Activated T-helper 1 cell treated with anti-CD3 and anti-CD28 coated beads, Interleukin-12 subunit alpha, Interleukin-12 subunit beta, Interleukin-2, Interleukin-4 antibody, amounts not matched to agents 30 ng/mL and 10 ng/mL and 1 ng/mL, durations not matched to agents 14 hours and 24 hours and 36 hours (primary cell): ENCODE data around the gene TRIM74. TPM values are rescaled to one million over a fixed set of nuclear protein-coding genes. Genes with fewer than 3 reads are reported as not detected.
"Not testable (repeated sequence)": the region's sequence is repeated elsewhere in the genome, so short reads cannot be mapped to it uniquely, and the experiment has no call there.

Source experiments
- DNase-seq: peaks from one replicate; pipeline ENCODE4 v3.0.0; 2021; ENCODE audit warnings: low spot score
- H3K27ac Mint-ChIP-seq: one replicate; pipeline ENCODE4 v1.8.0; 2021; ENCODE audit warnings: mild to moderate bottlenecking, mixed read lengths
- H3K27me3 Mint-ChIP-seq: one replicate; pipeline ENCODE4 v1.8.0; 2022; ENCODE audit warnings: mild to moderate bottlenecking, moderate library complexity, mixed read lengths; ENCODE audit not compliant: insufficient read depth
- H3K36me3 Mint-ChIP-seq: one replicate; pipeline ENCODE4 v1.8.0; 2021; ENCODE audit warnings: low read depth, mixed read lengths
- H3K4me1 Mint-ChIP-seq: one replicate; pipeline ENCODE4 v1.8.0; 2021; ENCODE audit warnings: low read depth, mixed read lengths
- H3K4me3 Mint-ChIP-seq: one replicate; pipeline ENCODE4 v1.8.0; 2021; ENCODE audit warnings: mild to moderate bottlenecking, moderate library complexity, mixed read lengths
- H3K9me3 Mint-ChIP-seq: one replicate; pipeline ENCODE4 v1.8.0; 2021; ENCODE audit warnings: mixed read lengths
- intact Hi-C: fragments of 100-400 bp; cut with micrococcal nuclease; formaldehyde crosslinking; loops from one replicate; pipeline ENCODE4 v1.15.1; 2024
- total RNA-seq: library from RNA; stranded (reverse); gene quantifications from 2 replicates; pipeline ENCODE4 v1.2.3, GENCODE V29; 2022

The TRIM74 gene
- 0.44 and 0.57 TPM in 2 replicates for total RNA-seq

DNA sequence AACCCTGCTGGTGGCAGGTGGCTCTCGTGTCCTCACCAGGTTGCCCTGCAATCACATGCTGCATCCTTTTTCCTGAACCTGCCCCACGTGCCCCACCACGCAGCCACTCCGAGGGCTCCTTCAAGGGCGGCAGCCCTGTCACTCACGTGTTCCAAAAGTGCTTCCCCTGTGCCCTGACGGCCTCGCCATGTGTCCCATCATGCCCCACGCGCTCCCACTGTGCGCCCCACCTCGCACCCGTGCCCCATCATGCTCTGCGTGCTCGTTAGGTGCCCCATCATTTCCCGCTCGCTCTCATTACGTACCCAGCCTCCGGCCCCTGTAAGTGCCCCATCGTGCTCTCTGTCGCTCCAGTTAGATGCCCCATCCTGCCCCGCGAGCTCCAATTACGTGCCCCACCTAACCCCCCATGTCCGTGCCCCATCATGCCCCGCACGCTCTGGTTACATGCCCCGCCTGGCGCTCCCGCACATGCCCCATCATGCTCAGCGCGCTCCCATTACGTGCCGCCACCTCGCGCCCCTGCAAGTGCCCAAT, at the start of gene TRIM74:
Gene TRIM74 (minus strand): TSS at position 487 of the 537 bp plus-strand sequence. CDS start 3,309 bp downstream, outside the sequence.
- H3K4me1 Mint-ChIP-seq, DNase-seq, H3K36me3 Mint-ChIP-seq, intact Hi-C loops, H3K27ac Mint-ChIP-seq, H3K4me3 Mint-ChIP-seq, H3K9me3 Mint-ChIP-seq, H3K27me3 Mint-ChIP-seq: not testable (repeated sequence)

DNA sequence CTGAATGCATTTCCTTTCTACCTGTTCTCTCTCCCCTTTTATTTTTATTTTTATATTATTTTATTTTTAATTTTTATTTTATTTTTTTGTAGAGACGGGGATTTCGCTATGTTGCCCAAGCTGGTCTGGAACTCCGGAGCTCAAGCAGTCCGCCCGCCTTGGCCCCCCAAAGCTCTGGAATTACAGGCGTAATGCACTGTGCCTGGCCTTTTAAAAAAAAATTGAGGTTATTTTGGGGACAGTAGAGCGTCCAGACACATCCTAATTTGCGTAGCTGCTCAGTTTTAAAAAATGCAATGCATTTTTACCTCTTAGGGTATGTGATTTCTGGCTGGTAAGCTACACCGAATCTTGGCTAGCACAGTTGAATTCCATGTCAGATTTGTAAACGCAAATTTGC, 37.2 kb upstream of the TRIM74 start:
- H3K4me1 Mint-ChIP-seq, DNase-seq, H3K36me3 Mint-ChIP-seq, H3K27me3 Mint-ChIP-seq, intact Hi-C loops, H3K27ac Mint-ChIP-seq, H3K9me3 Mint-ChIP-seq: not testable (repeated sequence)
- H3K4me3 Mint-ChIP-seq = peak overlapping the region; percentile 26

DNA sequence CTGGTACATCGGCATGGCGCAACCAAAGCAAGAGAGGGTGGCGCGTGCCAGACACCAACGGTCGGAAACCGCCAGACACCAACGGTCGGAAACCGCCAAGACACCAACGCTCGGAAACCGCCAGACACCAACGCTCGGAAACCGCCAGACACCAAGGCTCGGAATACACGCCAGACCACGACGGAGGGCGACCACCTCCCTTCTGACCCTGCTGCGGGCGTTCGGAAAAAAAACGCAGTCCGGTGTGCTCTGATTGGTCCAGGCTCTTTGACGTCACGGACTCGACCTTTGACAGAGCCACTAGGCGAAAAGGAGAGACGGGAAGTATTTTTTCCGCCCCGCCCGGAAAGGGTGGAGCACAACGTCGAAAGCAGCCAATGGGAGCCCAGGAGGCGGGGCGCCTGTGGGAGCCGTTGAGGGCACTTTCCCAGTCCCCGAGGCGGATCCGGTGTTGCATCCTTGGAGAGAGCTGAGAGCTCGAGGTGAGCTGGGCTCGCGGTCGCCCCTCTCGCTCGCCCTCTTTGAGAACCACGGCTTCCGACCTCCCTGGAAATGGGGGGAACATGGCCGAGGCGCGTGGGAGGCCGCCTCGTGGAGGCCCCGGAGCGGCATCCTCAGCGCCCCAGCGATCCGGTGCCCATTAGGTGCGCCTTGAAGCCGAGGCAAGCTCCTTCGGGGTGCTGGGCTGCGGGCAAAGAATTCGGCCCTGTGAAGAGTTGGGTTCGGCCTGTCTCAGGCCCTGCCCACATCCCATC, 36.6 kb upstream of the TRIM74 start:
- intact Hi-C loops, H3K9me3 Mint-ChIP-seq, H3K27me3 Mint-ChIP-seq, H3K4me1 Mint-ChIP-seq, H3K36me3 Mint-ChIP-seq: not testable (repeated sequence)
- H3K27ac Mint-ChIP-seq = peak overlapping the region; percentile 100
- peak; percentile 87 for DNase-seq
- H3K4me3 Mint-ChIP-seq = peak overlapping the region; percentile 96

DNA sequence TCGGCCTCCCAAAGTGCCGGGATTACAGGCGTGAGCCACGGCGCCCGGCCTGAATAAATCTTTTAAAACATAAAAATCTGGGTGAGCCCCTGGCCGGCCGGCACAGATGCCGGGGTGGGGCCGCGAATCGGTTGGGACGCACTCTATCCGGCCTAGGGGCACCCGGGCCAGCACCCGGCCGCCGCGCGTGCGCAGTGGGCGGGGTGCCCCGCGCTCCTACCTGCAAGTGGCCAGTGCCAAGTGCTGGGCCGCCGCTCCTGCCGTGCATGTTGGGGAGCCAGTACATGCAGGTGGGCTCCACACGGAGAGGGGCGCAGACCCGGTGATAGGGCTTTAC, 36.1 kb upstream of the TRIM74 start:
- H3K36me3 Mint-ChIP-seq, H3K9me3 Mint-ChIP-seq, H3K4me1 Mint-ChIP-seq, H3K27me3 Mint-ChIP-seq, intact Hi-C loops: not testable (repeated sequence)
- H3K4me3 Mint-ChIP-seq = peak overlapping the region; percentile 96
- H3K27ac Mint-ChIP-seq = peak overlapping the region; percentile 100
- DNase-seq = peak; percentile 70

DNA sequence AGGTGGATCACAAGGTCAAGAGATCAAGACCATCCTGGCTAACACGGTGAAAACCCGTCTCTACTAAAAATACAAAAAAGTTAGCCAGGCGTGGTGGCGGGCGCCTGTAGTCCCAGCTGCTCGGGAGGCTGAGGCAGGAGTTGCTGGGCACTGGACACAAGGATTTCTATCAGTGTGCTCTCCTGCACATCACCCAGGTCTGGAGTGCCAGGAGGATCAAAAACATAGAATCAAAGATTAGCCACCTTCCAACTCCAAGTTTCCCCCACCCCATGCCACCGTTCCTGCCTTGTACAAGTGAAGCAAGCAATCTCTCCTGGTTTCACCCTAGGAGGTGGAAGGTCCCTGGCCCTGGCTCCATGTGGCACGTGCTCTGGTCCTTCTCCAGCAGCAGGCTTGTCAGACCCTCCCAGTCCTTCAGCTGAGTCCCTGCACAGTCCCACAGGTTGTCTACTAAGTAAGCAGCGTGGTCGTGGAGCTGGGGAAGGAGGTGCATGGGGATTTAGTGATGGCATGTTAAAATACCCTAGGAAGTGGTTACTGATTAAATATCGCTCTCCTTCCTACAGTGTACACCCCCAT, 28.7 kb upstream of the TRIM74 start:
- H3K4me1 Mint-ChIP-seq, H3K27ac Mint-ChIP-seq, H3K27me3 Mint-ChIP-seq, intact Hi-C loops, H3K9me3 Mint-ChIP-seq, H3K36me3 Mint-ChIP-seq, DNase-seq, H3K4me3 Mint-ChIP-seq: not testable (repeated sequence)

DNA sequence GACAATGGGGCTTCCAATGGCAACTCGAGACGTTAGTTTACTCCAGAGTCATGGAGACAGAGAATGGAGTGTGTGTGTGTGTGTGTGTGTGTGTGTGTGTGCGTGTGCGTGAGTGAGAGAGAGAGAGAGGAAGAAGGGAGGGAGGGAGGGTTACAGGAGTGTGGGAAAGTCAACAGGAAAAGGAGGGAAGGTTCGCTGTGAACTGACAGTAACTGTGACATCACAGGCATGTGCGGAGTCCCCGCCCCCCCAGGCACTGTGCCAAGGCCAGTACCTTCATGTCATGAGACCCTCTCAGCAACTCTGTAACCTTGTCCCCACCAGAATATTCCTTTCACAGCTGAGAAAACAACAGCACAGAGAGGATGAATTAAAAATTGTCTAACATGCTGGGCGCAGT, 28.2 kb upstream of the TRIM74 start:
- intact Hi-C loops, DNase-seq, H3K27me3 Mint-ChIP-seq, H3K27ac Mint-ChIP-seq, H3K9me3 Mint-ChIP-seq, H3K4me1 Mint-ChIP-seq, H3K36me3 Mint-ChIP-seq, H3K4me3 Mint-ChIP-seq: not testable (repeated sequence)

DNA sequence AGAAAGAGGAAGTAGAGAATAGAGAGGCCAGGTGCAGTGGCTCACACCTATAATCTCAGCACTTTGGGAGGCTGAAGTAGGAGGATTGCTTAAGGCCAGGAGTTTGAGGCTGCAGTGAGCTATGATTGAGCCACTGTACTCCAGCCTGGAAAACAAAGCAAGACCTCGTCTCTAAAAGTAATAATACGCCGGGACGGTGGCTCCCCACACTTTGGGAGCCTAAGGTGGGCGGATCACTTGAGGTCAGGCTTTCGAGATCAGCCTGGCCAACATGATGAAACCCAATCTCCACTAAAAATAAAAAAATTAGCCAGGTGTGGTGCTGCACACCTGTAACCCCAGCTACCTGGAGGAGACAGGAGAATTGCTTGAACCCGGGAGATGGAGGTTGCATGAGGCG, 26.2 kb upstream of the TRIM74 start:
- H3K4me3 Mint-ChIP-seq, H3K9me3 Mint-ChIP-seq, H3K4me1 Mint-ChIP-seq, H3K27me3 Mint-ChIP-seq, H3K36me3 Mint-ChIP-seq, intact Hi-C loops, H3K27ac Mint-ChIP-seq, DNase-seq: not testable (repeated sequence)

DNA sequence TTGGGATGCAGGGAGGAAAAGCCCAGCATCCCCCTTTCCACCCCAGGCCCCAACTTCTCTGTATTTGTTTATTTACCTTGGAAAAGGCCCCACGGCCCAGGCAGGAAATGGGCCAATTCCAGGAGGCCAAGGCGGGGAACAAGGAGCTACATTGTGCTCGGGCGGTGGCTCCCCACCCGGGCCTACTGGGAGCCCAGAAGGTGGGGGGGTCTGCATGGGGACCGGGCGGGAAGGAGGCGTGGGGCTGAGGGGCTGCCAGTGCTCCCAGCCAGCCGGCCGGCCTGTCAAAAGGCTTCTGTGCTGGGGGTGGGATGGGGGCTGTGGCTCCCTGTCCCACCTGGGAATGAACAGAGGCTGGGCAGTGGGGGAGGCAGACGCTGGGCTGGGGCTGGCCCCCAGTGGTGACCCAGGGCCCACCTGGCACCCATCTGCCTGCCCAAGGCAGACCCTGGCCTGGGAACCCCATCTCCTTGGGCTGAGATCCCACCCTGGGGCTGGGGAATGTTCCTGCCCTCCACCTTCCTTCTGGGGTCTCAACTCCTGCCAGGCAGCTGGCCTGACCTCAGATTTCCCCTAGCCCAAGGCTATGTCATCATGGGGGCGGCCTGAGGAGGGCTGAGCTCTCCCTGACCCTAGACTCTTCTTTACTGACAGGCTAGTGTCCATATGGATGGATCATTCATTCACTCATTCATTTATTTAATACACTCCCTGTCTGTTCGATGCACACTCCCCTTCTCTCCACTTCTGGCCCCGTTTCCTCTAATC, 21.1 kb upstream of the TRIM74 start:
- DNase-seq, intact Hi-C loops, H3K4me3 Mint-ChIP-seq, H3K9me3 Mint-ChIP-seq, H3K27me3 Mint-ChIP-seq, H3K4me1 Mint-ChIP-seq, H3K36me3 Mint-ChIP-seq, H3K27ac Mint-ChIP-seq: not testable (repeated sequence)

DNA sequence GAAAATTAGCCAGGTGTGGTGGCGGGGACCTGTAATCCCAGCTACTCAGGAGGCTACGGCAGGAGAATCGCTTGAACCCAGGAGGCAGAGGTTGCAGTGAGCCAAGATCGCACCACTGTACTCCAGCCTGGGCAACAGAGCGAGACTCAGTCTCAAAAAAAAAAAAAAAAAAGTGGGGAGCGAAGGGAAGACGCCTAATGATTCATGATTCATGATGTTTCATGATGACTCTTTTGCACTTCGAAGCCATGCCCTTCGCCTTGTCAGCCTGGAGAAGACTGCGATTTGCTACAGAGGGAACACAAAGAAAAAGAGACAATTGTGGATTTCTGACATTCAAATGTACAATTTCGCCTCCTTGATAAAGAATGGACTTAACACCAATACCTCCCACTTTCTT, 12.8 kb upstream of the TRIM74 start:
- H3K9me3 Mint-ChIP-seq, intact Hi-C loops, H3K27me3 Mint-ChIP-seq, H3K4me3 Mint-ChIP-seq, H3K27ac Mint-ChIP-seq, DNase-seq, H3K36me3 Mint-ChIP-seq, H3K4me1 Mint-ChIP-seq: not testable (repeated sequence)

DNA sequence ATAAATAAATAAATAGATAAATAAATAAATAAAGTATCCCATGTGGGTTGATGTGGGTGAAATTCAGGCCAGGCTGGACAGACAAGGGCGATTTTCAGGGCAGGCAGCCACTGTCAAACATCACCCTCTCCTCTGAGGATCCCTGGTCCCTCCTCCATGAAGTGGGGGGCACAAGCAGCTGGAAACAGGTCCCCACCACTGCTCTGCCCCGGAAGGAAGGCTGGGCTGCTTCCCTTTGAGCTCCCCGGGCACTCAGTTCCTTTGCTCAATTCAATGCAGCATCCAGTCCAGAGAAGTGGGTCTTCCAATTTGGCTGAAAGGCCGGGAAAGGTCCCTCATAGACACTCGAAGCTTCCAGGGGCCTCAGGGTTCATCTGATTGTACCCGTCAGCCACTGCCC, 11.1 kb upstream of the TRIM74 start:
- H3K9me3 Mint-ChIP-seq, H3K4me3 Mint-ChIP-seq, H3K27ac Mint-ChIP-seq, H3K36me3 Mint-ChIP-seq, DNase-seq, intact Hi-C loops, H3K4me1 Mint-ChIP-seq, H3K27me3 Mint-ChIP-seq: not testable (repeated sequence)

DNA sequence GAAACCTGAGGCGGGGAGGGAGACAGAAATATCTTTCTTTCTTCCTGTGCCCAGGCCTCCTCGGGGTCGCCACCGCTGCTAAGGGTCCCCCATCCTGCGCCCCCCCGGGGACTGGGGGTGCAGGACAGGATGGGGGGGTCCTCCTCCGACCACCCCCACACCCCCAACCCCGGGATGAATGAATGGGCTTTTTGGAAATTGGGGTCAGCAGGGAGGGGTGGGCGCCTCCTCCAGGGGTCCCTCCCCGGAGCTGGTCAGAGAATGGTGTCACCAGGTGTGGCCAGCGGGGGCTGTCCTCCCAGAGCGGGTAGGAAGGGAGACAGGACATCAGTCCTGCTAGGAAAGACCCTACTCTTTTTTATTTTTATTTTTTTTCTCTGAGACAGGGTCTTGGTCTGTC, 7.2 kb upstream of the TRIM74 start:
- DNase-seq, H3K36me3 Mint-ChIP-seq, H3K27me3 Mint-ChIP-seq, H3K9me3 Mint-ChIP-seq, H3K4me3 Mint-ChIP-seq, H3K4me1 Mint-ChIP-seq, H3K27ac Mint-ChIP-seq, intact Hi-C loops: not testable (repeated sequence)

DNA sequence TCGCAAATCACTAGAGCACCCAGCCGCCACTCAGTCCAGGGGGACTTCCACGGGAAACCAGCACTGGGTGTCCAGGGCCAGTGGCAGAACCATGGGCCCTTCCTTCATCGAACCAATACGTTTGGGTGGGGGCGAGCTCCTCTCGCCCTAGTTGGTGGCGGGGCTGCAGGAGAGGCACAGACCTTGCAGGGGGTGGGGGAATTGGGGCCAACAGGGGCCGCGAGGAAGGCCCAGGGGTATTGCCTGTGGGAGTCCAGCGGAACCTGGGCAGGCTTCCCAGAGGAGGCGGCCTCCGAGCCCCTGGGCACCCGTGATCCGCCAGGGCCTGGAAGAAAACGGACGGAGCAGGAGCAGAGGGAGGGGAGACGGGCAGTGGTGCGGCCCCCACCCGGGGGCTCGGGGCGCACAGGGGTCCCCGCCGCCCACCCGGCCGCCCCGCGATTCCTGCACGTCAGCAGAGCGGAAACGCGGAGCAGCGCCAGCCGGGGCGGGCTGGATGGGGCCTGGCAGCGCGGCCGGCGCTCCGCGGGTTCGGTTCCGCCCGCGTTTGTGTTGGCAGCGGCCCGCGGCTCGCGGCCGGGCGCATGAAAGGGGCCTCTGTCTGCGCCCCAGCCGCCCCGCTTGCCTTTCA, 6.5 kb upstream of the TRIM74 start:
- DNase-seq = not testable (repeated sequence)

DNA sequence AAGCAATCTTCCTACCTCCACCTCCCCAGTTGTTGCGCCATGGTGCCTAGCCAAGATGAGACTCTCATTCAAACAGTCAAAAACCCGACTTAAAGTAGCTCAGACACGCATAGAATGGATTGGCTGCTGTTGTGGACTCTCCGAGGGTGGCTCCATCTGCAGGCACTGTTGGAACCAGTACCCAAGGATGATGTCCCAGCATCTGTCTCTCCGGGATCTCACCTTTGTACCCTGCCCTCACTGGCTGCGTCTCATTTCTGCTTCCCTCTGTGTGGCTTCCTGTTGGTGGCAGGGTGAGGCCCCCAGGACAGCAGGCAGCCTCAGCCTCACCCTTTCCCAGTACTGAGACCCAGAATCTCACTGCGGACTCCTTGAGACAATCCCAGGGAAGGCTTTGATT, 5.5 kb upstream of the TRIM74 start:
- H3K4me1 Mint-ChIP-seq, H3K36me3 Mint-ChIP-seq, intact Hi-C loops, H3K27ac Mint-ChIP-seq, DNase-seq, H3K27me3 Mint-ChIP-seq, H3K4me3 Mint-ChIP-seq, H3K9me3 Mint-ChIP-seq: not testable (repeated sequence)

More for the DNA sequence above, 6.5 kb upstream of the TRIM74 start:
- H3K27me3 Mint-ChIP-seq, H3K27ac Mint-ChIP-seq, intact Hi-C loops, H3K9me3 Mint-ChIP-seq, H3K36me3 Mint-ChIP-seq, H3K4me1 Mint-ChIP-seq, H3K4me3 Mint-ChIP-seq: not testable (repeated sequence)
